ENCODE data around the gene MTCP1.
A peak's percentile ranks its signal among the peaks of the same experiment; 100 is the strongest.

The MTCP1 gene

DNA sequence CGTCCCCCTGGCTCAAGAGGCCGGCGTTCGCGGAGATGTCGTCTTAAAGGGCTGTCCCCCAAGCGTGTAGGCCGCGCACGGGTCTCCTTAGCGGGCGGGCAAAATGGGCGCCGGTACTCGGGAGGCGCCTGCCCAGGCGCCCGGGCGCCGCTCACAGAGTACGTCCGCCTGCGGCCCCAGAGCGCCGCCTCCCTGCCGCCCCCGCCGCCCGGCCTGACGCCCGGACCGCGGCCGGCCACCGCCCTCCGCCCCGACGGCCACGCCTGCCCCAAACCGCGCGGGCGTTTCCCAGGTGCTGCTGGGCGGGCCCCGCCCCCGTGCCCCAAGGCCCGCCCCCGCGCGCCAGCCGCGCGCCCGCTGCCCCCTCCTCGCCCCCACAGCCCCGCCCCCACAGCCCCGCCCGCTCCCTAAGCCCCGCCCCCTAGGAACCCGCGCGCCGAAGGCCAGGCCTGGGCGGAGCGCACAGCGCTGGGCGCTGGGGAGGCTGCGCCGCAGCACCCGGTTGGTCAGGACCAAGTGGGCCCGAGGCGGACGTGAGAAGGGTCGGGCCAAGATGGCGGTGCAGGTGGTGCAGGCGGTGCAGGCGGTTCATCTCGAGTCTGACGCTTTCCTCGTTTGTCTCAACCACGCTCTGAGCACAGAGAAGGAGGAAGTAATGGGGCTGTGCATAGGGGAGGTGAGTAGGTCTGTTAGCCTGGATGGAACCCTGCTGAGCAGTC lies at the start of gene MTCP1, which contains the start of the genes BRCC3 and CMC4:
TSS of gene MTCP1 (minus strand) at position 162 of the 719 bp plus-strand sequence. CDS start 5,126 bp downstream, outside the sequence.
TSS of gene BRCC3 (plus strand) at position 534 of the 719 bp plus-strand sequence. CDS start at position 554, 20 bp downstream.
TSS of gene CMC4 (minus strand) at position 162 of the 719 bp plus-strand sequence. CDS start 7,113 bp downstream, outside the sequence.
- peak; percentile 20 for DNase-seq (ENCODE audit: low read depth)

- DNase-seq (ENCODE audit: low read depth): no peak
Observed at GRCh38 chrX:155115174-155115819, 44.4 kb upstream of the MTCP1 start.

DNA sequence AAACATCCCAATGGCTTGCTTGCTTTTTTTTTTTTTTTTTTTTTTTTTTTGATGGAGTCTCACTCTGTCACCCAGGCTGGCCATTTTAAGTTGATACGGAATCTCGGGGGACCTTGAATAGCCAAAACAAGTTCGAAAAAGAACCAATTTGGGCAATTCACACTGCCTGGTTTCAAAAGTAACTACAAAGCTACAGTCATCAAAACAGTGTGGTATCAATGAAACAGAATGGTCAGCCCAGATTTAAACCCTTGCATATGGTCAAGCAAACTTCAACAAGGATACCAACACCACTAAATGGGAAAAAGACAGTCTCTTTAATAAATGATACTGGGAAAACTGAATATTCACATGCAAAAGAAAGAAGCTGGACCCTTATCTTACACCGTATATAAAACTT lies 42.2 kb upstream of the MTCP1 start:
- no peak for DNase-seq (ENCODE audit: low read depth)

GRCh38 chrX:155112171-155112570 lies 41.2 kb upstream of the MTCP1 start:
- DNase-seq (ENCODE audit: low read depth): no peak

- no peak for DNase-seq (ENCODE audit: low read depth)
Observed at GRCh38 chrX:155108427-155108826, 37.5 kb upstream of the MTCP1 start.

- DNase-seq (ENCODE audit: low read depth): no peak
Observed at GRCh38 chrX:155105919-155106318, 35.0 kb upstream of the MTCP1 start.

GRCh38 chrX:155094468-155095061 lies 23.6 kb upstream of the MTCP1 start:
- DNase-seq (ENCODE audit: low read depth): no peak

- no peak for DNase-seq (ENCODE audit: low read depth)
Observed at GRCh38 chrX:155086961-155087735, 16.2 kb upstream of the MTCP1 start.

GRCh38 chrX:155086202-155086840 lies 15.4 kb upstream of the MTCP1 start:
- no peak for DNase-seq (ENCODE audit: low read depth)

- DNase-seq (ENCODE audit: low read depth): no peak
Observed at GRCh38 chrX:155071694-155072280, 851 bp upstream of the MTCP1 start.

- no peak for DNase-seq (ENCODE audit: low read depth)
Observed at GRCh38 chrX:155070663-155070974, 317 bp downstream of the MTCP1 start.

- no peak for DNase-seq (ENCODE audit: low read depth)
Observed at GRCh38 chrX:155070038-155070437, 898 bp downstream of the MTCP1 start.

DNA sequence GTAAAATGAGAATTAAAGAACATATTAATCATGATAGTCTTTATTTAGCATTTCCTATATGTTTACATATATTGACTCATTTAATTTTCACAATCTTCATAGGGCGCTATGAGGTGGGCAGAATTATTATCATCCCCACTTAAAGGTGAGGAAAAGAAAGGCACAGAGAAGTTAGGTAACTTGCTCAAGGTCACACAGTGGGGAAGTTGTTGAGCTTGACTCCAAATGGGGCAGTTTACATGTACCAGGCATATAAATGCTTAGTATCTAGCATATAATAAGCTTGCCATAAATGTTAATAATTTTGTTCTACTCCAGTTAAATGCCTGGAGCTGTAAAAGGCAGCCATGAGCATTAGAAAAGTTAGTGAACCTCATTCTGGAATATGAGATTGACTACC lies 1.5 kb downstream of the MTCP1 start:
- DNase-seq (ENCODE audit: low read depth): no peak

DNA sequence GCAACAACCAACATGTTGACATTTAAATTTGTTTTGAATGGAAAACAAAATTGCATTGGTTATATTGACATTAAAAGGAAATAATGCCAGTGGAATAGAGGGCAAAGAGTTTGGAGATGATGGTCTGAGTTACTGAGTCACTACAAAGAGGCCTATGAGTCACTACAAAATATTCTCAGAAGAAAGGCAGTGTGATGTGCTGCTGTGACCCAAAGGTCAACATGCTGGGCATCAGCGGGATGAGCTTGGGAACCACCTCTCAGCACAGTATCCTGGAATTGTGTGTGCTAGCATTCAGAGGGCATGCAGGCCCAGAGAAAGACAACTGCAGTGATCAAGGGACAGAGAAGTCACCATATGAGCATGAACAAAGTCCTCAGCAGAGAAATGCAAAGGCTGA lies 2.8 kb downstream of the MTCP1 start:
- peak; percentile 29 for DNase-seq (ENCODE audit: low read depth)

DNA sequence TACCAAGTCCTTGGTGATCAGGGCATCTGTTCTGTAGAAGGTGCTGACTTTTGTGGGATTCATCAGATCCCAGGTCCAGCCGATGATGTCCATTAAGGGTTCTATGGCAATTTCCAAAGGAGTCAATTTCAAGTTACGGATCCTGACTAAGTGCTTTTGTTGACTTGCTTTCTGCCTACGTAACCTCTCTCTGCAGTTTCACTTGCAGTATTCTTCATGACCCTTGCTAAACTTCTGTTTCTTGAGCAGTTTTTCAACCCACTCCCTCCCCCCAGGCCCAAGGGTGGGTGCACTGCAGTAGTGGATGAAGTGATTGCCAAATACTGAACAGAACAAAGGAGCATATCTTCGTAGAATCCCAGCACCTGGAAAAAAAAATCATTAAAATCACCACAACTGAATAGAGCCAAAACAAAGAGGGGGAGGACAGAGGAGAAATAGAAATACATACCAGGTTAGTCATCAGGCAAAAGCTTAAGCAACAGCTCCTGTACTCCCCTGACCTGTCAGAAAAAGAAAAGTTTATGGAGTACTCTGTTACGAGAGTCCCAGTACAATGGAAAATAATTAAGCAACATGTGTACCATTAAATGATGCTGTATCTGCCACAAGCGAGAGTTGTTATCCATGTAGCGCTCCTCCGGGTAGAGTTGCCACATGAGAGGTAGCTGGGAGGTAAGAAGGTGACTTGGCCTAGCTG lies 5.8 kb downstream of the MTCP1 start:
- no peak for DNase-seq (ENCODE audit: low read depth)

DNA sequence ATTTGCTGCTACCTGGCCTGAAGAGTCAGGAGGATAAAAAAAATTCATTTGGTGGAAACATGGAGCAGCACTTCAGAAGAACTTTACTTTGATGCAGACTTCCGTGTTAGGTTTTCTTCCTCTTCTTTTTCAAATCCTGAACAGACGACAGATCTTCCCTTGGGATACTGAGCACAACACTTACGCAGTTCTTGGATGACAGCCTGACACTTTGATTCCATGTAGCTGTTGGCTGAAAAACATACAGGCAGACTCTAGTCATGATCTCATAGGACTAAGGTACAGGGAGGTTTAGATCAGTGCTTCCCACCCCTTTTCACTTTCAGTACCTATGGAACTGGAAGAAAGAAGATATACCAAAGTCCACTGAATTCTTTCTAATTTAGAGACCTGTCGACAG lies 9.2 kb downstream of the MTCP1 start:
- no peak for DNase-seq (ENCODE audit: low read depth)

DNA sequence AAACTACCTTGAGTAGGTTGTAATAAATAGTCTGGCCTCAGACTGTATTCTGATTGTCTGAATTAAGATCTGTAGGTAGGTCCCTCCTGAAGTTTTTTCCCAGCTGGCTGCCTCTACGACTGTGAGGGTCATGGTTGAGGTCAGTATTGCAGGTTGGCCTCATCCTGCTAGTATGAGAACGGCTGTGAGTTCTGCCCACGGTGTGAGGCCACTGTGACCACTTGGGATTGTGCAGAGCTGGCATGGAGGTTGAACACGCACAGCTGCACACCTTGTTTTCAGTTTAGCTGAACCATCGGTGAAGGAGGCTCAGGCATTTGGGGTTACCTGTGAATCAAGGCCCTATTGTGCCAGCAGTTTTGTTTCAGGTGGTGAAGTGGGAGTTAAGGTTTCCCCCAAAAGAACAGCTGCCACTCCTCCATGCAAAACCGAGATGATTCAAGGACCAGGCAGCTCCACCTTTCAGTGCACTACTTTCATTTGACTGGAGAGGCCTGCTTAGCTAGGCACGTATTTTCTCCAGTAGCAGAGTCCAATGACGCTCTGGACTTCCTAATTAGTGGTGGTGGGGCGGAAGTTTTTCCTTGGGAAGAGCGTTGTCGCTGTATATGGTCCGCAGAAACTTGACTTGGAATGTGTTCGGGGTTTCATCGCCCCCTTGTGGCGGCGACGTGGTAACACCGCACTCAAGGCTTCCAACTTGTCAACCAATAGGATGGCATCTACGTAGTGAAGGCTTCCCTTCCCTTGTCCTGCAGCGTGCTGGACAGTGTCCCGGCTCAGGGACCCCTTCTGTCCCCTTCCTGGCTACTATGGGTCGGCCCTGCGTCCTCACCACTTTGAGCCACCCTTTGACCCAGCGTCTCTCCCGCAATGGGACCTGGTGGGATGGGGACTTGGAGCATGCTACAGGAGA lies 13.8 kb downstream of the MTCP1 start:
- no peak for DNase-seq (ENCODE audit: low read depth)

GRCh38 chrX:155056471-155056870 lies 14.5 kb downstream of the MTCP1 start:
- no peak for DNase-seq (ENCODE audit: low read depth)

- no peak for DNase-seq (ENCODE audit: low read depth)
Observed at GRCh38 chrX:155055494-155055893, 15.4 kb downstream of the MTCP1 start.

- no peak for DNase-seq (ENCODE audit: low read depth)
Observed at GRCh38 chrX:155054255-155054654, 16.7 kb downstream of the MTCP1 start.
